Activated CD4-positive, alpha-beta T cell treated with anti-CD3 and anti-CD28 coated beads, Interleukin-2, amount 50 U/mL, for 48 hours (primary cell): ENCODE data around the gene PIGH.
"Not testable (repeated sequence)": the region's sequence is repeated elsewhere in the genome, so short reads cannot be mapped to it uniquely, and the experiment has no call there.

ENCODE experiments used
- DNase-seq, 2 experiments: peaks; one replicate each; pipeline ENCODE4 v3.0.0-alpha.2; 2020

The PIGH gene

GRCh38 chr14:67544590-67544989, 55.5 kb downstream of the PIGH start:
- DNase-seq: no peak

- not testable (repeated sequence) for DNase-seq
These were observed 57.4 kb downstream of the PIGH start for GRCh38 chr14:67542620-67543019.

GRCh38 chr14:67541448-67542387, 58.4 kb downstream of the PIGH start:
- peak; percentile 35 to 48 for DNase-seq
